MCF 10A (cell line): ENCODE results near the gene KIF22. TPM values are rescaled to one million over a fixed set of nuclear protein-coding genes. Genes with fewer than 3 reads are reported as not detected.

Experiments used
- BruUV-seq: library from RNA; stranded (reverse); fragments of 400-500 nt; replicated peaks from 2 replicates; lab custom pipeline; 2021; lab: Mats Ljungman, UMichigan
- CTCF ChIA-PET: fragments of 300-600 bp; sonication (Branson Sonifier 250); formaldehyde crosslinking; extraction: SDS; loops from one replicate; lab custom pipeline; 2021; ENCODE audit warnings: antibody characterized with exemption, inconsistent platforms; lab: Yijun Ruan, JAX
- POLR2A ChIA-PET: fragments of 300-600, 350-650 bp; sonication (Branson Sonifier 250); formaldehyde crosslinking; extraction: SDS; loops from one replicate; lab custom pipeline; 2020; ENCODE audit warnings: antibody characterized with exemption, inconsistent platforms; lab: Yijun Ruan, JAX
- DNase-seq: peaks from one replicate; pipeline ENCODE4 v3.0.0-alpha.2; 2018; ENCODE audit not compliant: unreplicated experiment
- H3K27ac Mint-ChIP-seq: one replicate; pipeline ENCODE4 v1.8.0; 2022; ENCODE audit warnings: mild to moderate bottlenecking, low read depth, mixed read lengths; ENCODE audit not compliant: unreplicated experiment
- H3K27me3 Mint-ChIP-seq: one replicate; pipeline ENCODE4 v1.8.0; 2022; ENCODE audit warnings: mixed read lengths; ENCODE audit not compliant: insufficient read depth, unreplicated experiment
- H3K36me3 Mint-ChIP-seq: one replicate; pipeline ENCODE4 v1.8.0; 2022; ENCODE audit warnings: mild to moderate bottlenecking, moderate library complexity, mixed read lengths; ENCODE audit not compliant: insufficient read depth, unreplicated experiment
- H3K4me1 Mint-ChIP-seq: one replicate; pipeline ENCODE4 v1.8.0; 2022; ENCODE audit warnings: mixed read lengths; ENCODE audit not compliant: insufficient read depth, unreplicated experiment
- H3K4me3 Mint-ChIP-seq: one replicate; pipeline ENCODE4 v1.8.0; 2022; ENCODE audit warnings: mild to moderate bottlenecking, moderate library complexity, mixed read lengths; ENCODE audit not compliant: unreplicated experiment
- H3K9me3 Mint-ChIP-seq: one replicate; pipeline ENCODE4 v1.8.0; 2022; ENCODE audit warnings: mixed read lengths; ENCODE audit not compliant: unreplicated experiment
- intact Hi-C: fragments of 100-400 bp; cut with micrococcal nuclease; formaldehyde crosslinking; loops from 2 replicates; pipeline ENCODE4 v1.14.1; 2022
- total RNA-seq: library from RNA; stranded (reverse); gene quantifications from 2 replicates; pipeline ENCODE4 v1.2.3, GENCODE V29; 2022
- TF ChIP-seq, protein P1 (sequence below): fragments of 200-600 bp; IDR thresholded peaks from one replicate; pipeline ENCODE4 v1.8.0; 2022; ENCODE audit warnings: antibody characterized with exemption, mild to moderate bottlenecking; ENCODE audit not compliant: unreplicated experiment

The KIF22 gene
- total RNA-seq, 1 experiment from 2014 or later, result 53.8 TPM

DNA sequence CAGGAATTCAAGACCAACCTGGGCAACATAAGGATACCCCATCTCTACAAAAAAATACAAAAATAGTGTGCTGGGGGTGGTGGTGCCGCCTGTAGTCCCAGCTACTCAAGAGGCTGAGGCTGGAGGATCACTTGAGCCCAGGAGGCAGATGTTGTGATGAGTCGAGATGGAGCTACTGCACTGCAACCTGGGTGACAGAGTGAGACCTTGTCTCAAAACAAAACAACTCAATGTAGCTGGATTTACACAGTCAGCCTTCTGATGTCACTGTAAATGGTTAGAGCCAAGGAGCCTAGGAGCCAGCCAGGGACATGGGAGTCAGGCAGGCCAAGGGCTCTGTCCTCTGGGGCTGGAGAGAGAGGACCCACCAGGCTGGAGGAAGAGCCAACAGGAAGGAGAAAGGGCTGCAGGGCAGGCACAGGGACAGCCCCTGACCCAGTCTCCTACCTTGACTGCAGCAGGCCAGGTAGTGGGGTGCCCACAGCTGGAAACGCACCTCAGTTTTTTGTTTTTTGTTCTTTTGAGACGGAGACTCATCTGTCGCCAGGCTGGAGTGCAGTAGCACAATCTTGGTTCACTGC, 64.1 kb downstream of the KIF22 start:
- no peak overlapping the region for H3K4me3 Mint-ChIP-seq
- DNase-seq, result no peak
- intact Hi-C loops, result no loop called here
- TF ChIP-seq, protein P1, sequence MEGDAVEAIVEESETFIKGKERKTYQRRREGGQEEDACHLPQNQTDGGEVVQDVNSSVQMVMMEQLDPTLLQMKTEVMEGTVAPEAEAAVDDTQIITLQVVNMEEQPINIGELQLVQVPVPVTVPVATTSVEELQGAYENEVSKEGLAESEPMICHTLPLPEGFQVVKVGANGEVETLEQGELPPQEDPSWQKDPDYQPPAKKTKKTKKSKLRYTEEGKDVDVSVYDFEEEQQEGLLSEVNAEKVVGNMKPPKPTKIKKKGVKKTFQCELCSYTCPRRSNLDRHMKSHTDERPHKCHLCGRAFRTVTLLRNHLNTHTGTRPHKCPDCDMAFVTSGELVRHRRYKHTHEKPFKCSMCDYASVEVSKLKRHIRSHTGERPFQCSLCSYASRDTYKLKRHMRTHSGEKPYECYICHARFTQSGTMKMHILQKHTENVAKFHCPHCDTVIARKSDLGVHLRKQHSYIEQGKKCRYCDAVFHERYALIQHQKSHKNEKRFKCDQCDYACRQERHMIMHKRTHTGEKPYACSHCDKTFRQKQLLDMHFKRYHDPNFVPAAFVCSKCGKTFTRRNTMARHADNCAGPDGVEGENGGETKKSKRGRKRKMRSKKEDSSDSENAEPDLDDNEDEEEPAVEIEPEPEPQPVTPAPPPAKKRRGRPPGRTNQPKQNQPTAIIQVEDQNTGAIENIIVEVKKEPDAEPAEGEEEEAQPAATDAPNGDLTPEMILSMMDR, result no peak
- POLR2A ChIA-PET, result interaction anchor here (0.6 to 1.8 kb wide), 7 partner anchors 34 to 222 kb away, joined by 3 to 8 read pairs (median 4); partner anchors contain the start of genes ASPHD1, MVP and PRRT2
- peaks cover 37% of the 10 kb centered on the region for H3K36me3 Mint-ChIP-seq
- no peak overlapping the region for H3K27ac Mint-ChIP-seq
- no TSS peak for BruUV-seq
- H3K27me3 Mint-ChIP-seq, result no peaks in the 10 kb centered on the region
- no peaks in the 10 kb centered on the region for H3K4me1 Mint-ChIP-seq
- CTCF ChIA-PET, result interaction anchor here (0.6 kb wide), 2 partner anchors 9 to 168 kb away, joined by 3 read pairs; no protein-coding TSS in a partner anchor
- H3K9me3 Mint-ChIP-seq, result no peaks in the 10 kb centered on the region

Other genes with a start within 250 kb of the KIF22 start
- gene SPN, start 127.5 kb upstream of the KIF22 start, total RNA-seq, result not detected in 2 replicates
- gene QPRT, start 111.6 kb upstream of the KIF22 start, total RNA-seq, result not detected in 2 replicates
- gene C16orf54, start 44.8 kb upstream of the KIF22 start, total RNA-seq, result not detected in 2 replicates
- not detected in 2 replicates for gene ZG16, start 12.5 kb upstream of the KIF22 start, total RNA-seq
- 185 and 194 TPM in 2 replicates for gene MAZ, start 15.8 kb downstream of the KIF22 start, total RNA-seq
- gene PRRT2, start 21.4 kb downstream of the KIF22 start, total RNA-seq, result 0.42 and 0.96 TPM in 2 replicates
- 21.3 and 25.0 TPM in 2 replicates for gene PAGR1, start 25.4 kb downstream of the KIF22 start, total RNA-seq
- gene MVP, start 29.7 kb downstream of the KIF22 start, total RNA-seq, result 56.5 and 71.9 TPM in 2 replicates
- gene CDIPT, start 72.5 kb downstream of the KIF22 start, total RNA-seq, result 41.3 and 42.7 TPM in 2 replicates
- 1.9 and 3.2 TPM in 2 replicates for gene SEZ6L2, start 108.8 kb downstream of the KIF22 start, total RNA-seq
- 4.8 and 5.7 TPM in 2 replicates for gene ASPHD1, start 109.7 kb downstream of the KIF22 start, total RNA-seq
- gene KCTD13, start 135.5 kb downstream of the KIF22 start, total RNA-seq, result 35.5 and 38.9 TPM in 2 replicates
- gene TMEM219, start 171.3 kb downstream of the KIF22 start, total RNA-seq, result 62.1 and 68.1 TPM in 2 replicates
- gene TAOK2, start 183.1 kb downstream of the KIF22 start, total RNA-seq, result 29.3 and 33.1 TPM in 2 replicates
- 12.9 and 20.7 TPM in 2 replicates for gene HIRIP3, start 204.9 kb downstream of the KIF22 start, total RNA-seq
- 82.0 and 90.1 TPM in 2 replicates for gene INO80E, start 205.5 kb downstream of the KIF22 start, total RNA-seq
- gene DOC2A, start 220.3 kb downstream of the KIF22 start, total RNA-seq, result 1.2 TPM in 2 replicates
- gene C16orf92, start 232.4 kb downstream of the KIF22 start, total RNA-seq, result not detected in 2 replicates
- gene TLCD3B, start 240.5 kb downstream of the KIF22 start, total RNA-seq, result 0.21 and 0.27 TPM in 2 replicates